ENCODE data around the gene OR2J3.
"Not testable (repeated sequence)": the region's sequence is repeated elsewhere in the genome, so short reads cannot be mapped to it uniquely, and the experiment has no call there.

Gene OR2J3

GRCh38 chr6:29107758-29108157 lies at the start of gene OR2J3:
OR2J3 (plus strand) TSS chr6:29108058; CDS start chr6:29111891, 3,833 bp downstream.
- no peak for DNase-seq (ENCODE audit: low spot score)

- peak; percentile 3 for DNase-seq (ENCODE audit: low spot score)
Observed at GRCh38 chr6:29071831-29072723, 35.8 kb upstream of the OR2J3 start.

- no peak for DNase-seq (ENCODE audit: low spot score)
Observed at GRCh38 chr6:29079203-29079602, 28.7 kb upstream of the OR2J3 start.

GRCh38 chr6:29081312-29081711 lies 26.5 kb upstream of the OR2J3 start:
- DNase-seq (ENCODE audit: low spot score): no peak

DNA sequence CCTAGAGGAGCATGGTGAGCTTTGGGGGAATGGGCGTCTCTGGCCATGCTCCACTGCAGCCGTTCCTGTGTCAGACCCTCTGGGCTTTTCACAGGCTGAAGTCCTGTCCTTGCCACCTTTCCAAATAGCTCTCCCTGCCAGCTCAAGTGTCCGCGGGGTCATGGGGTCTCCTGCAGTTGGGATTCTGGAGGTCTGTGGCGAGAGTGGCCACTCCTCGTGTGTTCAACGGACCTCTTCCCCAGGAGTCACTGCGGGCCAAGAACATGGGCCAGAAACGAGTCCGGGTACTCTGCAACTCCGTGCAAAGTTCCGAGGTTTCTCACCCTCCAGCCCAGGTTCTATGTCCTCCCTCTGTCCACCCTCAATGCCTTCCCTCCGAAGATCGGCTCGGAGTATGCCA lies 25.4 kb upstream of the OR2J3 start:
- no peak for DNase-seq (ENCODE audit: low spot score)

DNA sequence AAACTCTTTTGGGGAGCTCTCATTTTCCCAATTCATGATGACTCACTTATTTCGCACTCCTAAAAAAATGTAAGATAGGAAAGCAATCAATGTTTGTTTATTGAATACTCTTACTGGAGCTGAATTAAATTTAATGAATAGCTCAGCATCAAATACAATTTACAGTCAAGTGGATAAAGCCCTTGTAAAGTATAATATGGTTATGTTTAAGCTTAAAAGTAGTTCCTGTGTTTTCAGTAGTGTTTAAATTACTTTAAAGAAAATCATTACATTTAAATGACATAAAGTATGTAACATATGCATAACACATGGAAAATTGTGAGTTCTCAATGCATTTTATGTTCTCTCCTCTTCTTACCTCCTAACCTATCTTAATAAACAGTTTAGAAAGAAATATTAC lies 20.6 kb upstream of the OR2J3 start, which contains the start of gene OR2B3:
Gene OR2B3 (minus strand): TSS at position 101 of the 400 bp plus-strand sequence. CDS start 65 bp downstream, at position 36.
- DNase-seq (ENCODE audit: low spot score): no peak

GRCh38 chr6:29092957-29093356 lies 14.9 kb upstream of the OR2J3 start:
- no peak for DNase-seq (ENCODE audit: low spot score)

DNA sequence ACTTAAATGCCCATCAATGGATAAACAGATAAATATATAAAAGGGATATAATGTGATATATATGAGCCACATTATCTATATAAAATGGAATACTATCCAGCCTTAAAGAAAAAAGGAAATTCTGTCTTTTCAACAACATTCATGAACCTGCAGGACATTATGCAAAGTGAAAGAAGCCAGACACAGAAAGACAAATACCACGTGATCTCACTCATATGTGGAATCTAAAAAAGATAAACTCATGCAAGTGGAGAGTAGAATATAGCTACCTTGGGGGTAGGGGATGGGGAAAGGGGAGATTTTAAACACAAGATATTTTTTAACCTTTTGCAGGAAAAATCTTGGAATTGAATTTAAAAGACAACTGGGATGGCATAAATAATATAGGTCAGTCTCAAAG lies 10.1 kb upstream of the OR2J3 start:
- DNase-seq (ENCODE audit: low spot score): no peak

DNA sequence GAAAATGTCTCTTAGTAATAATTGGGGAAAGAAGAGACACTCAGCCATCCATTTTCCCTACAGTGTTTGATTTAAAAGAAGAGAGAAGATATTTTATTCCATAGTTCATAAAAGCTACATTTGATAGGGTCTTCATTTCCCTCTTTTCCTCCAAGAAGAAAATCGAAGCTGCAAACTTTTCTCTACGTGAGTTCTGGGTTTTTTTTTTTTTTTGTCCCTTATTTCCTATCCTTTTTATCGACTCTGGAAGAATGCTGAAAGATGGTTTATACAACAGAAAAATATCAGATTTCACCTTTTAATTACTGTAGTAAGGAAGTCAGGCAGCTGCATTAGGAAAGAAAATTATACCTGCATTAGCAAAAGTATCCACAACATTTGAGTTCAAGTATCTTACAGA lies 8.7 kb upstream of the OR2J3 start, which contains the start of gene OR2J1:
Gene OR2J1 (plus strand): TSS at position 301 of the 400 bp plus-strand sequence. CDS start 1,453 bp downstream, outside the sequence.
- no peak for DNase-seq (ENCODE audit: low spot score)

- DNase-seq (ENCODE audit: low spot score): no peak
Observed at GRCh38 chr6:29112135-29112534, 4.3 kb downstream of the OR2J3 start.

DNA sequence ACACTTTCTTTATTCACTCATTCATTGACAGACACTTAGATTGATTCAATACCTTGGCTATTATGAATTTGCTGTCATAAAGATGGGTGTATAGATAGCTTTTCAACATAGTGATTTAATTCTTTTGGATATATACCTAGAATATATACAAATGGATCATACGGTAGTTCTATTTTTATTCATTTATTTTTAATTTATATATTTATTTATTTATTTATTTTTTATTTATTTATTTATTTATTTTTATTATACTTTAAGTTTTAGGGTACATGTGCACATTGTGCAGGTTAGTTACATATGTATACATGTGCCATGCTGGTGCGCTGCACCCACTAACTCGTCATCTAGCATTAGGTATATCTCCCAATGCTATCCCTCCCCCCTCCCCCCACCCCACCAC lies 7.1 kb downstream of the OR2J3 start:
- not testable (repeated sequence) for DNase-seq (ENCODE audit: low spot score)

DNA sequence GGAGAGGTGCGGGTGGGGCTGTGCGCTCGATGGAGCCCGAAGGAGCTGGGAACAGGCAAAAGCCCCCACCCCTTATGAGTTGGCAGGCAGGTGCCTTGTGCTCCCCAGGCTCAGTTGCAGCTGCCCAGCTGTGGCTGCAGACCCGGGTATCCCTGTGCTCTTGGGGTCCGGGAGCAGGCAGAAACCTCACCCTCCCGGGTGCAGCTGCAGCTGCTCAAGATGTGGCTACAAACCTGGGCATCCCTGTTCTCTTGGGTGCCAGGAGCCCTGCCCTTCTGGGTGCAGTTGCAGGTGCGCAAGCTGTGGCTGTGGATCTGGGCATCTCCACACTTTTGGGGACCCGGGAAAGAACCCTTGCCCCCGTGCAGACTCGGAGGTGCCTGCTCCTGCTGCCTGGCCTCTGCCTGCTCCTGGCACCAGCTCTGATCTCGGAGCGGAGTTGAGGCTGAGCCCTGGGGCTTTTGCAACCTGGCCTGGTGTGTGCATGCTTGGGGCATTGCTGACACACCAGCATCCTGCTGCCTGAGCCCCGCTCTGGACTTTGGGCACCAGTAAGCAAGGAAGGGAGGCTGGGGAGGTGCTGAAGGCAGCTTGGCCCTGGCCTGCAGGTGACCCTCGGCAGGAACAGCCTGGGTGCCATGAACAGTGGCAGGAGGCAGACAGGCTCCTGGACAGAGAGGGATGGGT lies 21.6 kb downstream of the OR2J3 start:
- DNase-seq (ENCODE audit: low spot score): no peak

DNA sequence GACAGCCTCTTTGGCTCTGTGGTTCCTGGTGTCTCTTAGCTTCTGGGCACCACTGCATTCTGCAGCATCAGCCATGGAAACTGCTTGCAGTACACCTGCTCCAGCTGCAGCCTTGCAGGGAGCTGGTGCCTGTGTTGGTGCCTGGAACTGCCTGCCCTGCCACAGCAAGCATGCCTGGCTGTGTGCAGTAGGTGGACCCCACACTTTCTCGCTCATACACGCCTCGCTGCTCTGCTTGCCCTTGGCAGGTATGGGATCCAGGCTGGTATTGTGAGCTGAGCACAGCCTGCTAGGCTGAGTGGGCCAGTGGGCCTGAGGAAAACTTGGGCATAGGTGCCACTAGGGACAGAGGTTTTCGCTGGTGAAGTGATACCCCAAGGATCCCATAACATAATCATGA lies 22.8 kb downstream of the OR2J3 start:
- no peak for DNase-seq (ENCODE audit: low spot score)

DNA sequence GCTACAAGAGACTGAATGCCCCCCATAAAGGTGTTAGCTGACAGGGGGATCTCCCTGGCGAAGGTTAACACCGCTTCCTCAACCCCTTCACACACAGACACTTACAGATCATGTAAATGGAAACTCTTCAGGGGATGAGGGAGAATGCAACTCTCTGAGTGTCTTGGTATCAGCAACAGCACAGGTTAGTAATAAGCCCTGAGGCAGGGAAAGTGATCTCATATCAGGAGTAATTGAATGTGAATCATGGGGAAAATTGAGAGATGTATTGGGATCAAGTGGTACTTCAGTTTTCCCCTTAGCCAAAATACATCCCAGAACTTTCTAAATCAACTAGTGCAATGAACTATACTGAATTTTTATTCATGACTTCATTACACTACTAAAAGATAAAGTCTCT lies 23.8 kb downstream of the OR2J3 start:
- no peak for DNase-seq (ENCODE audit: low spot score)

GRCh38 chr6:29137724-29138123 lies 29.9 kb downstream of the OR2J3 start:
- DNase-seq (ENCODE audit: low spot score): no peak

GRCh38 chr6:29141606-29142005 lies 33.7 kb downstream of the OR2J3 start:
- DNase-seq (ENCODE audit: low spot score): no peak

- DNase-seq (ENCODE audit: low spot score): no peak
Observed at GRCh38 chr6:29142309-29142708, 34.5 kb downstream of the OR2J3 start.

GRCh38 chr6:29146179-29146578 lies 38.3 kb downstream of the OR2J3 start:
- no peak for DNase-seq (ENCODE audit: low spot score)

DNA sequence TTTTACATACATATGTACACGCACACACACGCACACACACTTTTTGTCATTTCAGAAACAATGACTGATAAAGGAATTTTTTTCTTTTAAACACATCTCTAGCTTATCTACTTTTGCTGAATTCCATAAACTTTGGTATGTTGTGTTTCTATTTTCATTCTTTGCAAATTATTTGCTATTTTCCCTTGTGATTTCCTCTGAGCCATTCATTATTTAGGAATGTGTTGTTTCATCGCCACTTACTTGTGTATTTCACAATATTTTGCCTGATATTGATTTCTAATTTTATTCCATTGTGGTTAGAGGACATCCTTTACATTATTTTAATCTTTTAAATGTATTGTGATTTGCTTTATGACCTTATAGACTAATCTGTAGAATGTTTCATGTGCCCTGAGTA lies 39.2 kb downstream of the OR2J3 start:
- DNase-seq (ENCODE audit: low spot score): no peak

DNA sequence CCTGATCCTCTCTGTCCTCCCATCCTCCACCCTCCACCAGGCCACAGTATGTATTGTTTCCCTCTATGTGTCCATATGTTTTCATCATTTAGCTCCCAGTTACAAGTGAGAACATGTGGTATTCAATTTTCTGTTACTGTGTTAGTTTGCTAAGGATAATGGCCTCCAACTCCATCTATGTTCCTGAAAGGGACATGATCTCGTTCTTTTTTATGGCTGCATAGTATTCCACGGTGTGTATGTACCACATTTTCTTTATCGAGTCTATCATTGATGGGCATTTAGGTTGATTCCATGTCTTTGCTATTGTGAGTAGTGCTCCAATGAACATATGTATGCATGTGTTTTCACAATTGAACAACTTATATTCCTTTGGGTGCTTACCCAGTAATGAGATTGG lies 41.6 kb downstream of the OR2J3 start:
- not testable (repeated sequence) for DNase-seq (ENCODE audit: low spot score)

GRCh38 chr6:29153083-29153482 lies 45.2 kb downstream of the OR2J3 start:
- DNase-seq (ENCODE audit: low spot score): no peak

GRCh38 chr6:29155182-29155581 lies 47.3 kb downstream of the OR2J3 start:
- DNase-seq (ENCODE audit: low spot score): not testable (repeated sequence)

GRCh38 chr6:29159922-29160321 lies 52.1 kb downstream of the OR2J3 start:
- DNase-seq (ENCODE audit: low spot score): not testable (repeated sequence)
